SJCRH30 (cell line): Measurements from ENCODE around the gene CAMSAP1. TPM values are rescaled to one million over a fixed set of nuclear protein-coding genes. Genes with fewer than 3 reads are reported as not detected.
"Not testable (repeated sequence)": the region's sequence is repeated elsewhere in the genome, so short reads cannot be mapped to it uniquely, and the experiment has no call there.

Experiments used
- DNase-seq, 2 experiments: peaks; one replicate each; pipeline ENCODE4 v3.0.0-alpha.2; 2015 to 2020
- H3K27ac ChIP-seq: fragments of 250-450 bp; sonication (Bioruptor Pico); 2 replicates; pipeline ENCODE4 v1.5.1; 2020; ENCODE audit warnings: mild to moderate bottlenecking, moderate library complexity
- H3K27me3 ChIP-seq: fragments of 250-450 bp; sonication (Bioruptor Pico); 2 replicates; pipeline ENCODE4 v1.5.1; 2020; ENCODE audit warnings: mild to moderate bottlenecking, moderate library complexity
- H3K36me3 ChIP-seq: fragments of 250-450 bp; sonication (Bioruptor Pico); 2 replicates; pipeline ENCODE4 v1.5.1; 2020; ENCODE audit warnings: mild to moderate bottlenecking, moderate library complexity
- H3K4me1 ChIP-seq: fragments of 250-450 bp; sonication (Bioruptor Pico); 2 replicates; pipeline ENCODE4 v1.5.1; 2020; ENCODE audit warnings: mild to moderate bottlenecking, moderate library complexity
- H3K4me3 ChIP-seq: fragments of 250-450 bp; sonication (Bioruptor Pico); 2 replicates; pipeline ENCODE4 v1.5.1; 2020; ENCODE audit warnings: mild to moderate bottlenecking, moderate library complexity
- H3K9me3 ChIP-seq: fragments of 250-450 bp; sonication (Bioruptor Pico); replicated peaks from 2 replicates; pipeline ENCODE4 v1.5.1; 2020; ENCODE audit warnings: mild to moderate bottlenecking, moderate library complexity
- total RNA-seq: library from RNA; depleted of rRNA; stranded (reverse); fragments of >200 nt; shearing (Covaris generic); gene quantifications from 2 replicates; pipeline ENCODE4 v1.2.3, GENCODE V29; 2014

The CAMSAP1 gene
- total RNA-seq, 1 experiment from 2014 or later: 42.3 TPM

DNA sequence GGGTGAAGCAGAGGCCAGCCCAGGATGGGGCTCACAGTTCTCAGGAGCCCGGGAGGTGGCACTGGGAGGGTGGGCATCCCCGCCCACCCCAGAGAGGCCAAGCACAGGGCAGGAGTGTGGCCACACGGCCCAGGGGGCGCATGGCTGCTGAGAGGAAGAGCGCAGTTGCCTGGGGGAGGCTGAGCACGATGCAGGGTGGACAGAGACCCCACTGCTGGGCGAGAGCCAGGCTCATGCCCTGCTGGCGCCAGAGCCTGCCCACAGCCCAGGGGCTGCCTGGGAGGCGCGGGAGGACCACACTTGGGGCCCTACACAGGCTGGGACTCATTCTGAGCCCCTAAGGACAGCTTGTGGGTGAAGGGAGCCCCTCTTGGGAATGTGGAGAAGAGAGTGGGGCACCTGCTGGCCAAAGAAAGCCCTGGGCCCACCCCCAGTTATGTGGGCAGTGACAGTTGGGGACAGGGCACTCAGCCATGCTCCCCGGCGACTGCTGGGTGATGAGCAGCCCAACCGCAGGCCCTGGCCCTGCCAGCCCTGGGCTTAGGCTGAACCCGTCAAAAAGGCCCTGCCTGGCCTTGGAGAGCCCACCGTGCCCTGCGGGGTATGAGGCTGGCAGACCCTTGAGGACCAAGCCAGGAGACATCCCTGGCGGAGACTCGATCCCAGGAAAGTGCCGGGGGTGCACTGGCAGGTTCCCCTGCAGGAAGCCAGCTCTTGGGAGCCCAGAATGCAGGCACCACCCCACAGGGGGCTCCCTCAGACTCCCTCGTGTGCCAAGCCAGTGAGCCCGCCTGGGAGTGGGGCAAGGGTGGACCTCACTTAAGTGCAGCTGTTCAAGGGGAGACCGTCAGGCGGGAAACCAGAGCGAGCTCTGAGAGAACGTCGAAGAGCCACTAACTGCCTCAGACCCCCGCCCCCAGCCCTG is 21.6 kb upstream of the CAMSAP1 start:
- H3K27me3 ChIP-seq: no peaks in the 10 kb centered on the region
- H3K9me3 ChIP-seq: no peaks in the 10 kb centered on the region
- H3K27ac ChIP-seq: no peak overlapping the region
- H3K4me1 ChIP-seq: no peaks in the 10 kb centered on the region
- no peak overlapping the region for H3K4me3 ChIP-seq
- DNase-seq: no peak
- peaks cover 30% of the 10 kb centered on the region for H3K36me3 ChIP-seq

DNA sequence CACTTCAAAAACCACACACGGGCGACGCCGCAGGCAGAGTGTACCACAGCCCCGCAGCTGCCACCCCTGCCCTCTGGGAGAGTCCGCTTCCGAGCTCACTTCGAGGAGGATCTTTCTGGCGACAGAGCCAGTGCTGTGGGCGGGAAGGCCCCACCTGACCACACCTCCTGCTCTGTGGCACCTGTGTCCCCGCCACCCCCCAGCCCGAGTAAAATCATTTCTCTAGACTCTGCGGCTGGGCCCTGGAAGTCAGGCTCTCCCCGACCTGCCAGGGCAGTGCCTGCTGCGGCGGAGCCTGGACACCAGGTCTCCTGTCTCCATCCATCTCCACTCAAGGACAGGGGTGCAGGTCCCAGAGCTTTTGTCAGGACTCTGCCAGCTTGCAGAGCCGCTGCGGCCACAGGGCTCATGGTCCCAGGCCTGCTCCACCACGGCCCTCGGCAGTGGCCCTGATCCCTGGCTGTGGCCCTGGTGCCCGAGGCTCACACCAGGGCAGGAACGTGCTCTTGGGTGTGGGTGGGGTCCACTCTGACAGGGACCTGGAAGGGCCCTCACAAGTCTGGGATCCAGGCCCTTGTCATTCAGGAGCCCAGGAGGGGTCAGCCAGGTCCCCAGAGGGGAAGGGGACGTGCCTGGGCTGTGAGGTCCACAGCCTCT is 20.9 kb upstream of the CAMSAP1 start:
- H3K27me3 ChIP-seq: no peaks in the 10 kb centered on the region

DNA sequence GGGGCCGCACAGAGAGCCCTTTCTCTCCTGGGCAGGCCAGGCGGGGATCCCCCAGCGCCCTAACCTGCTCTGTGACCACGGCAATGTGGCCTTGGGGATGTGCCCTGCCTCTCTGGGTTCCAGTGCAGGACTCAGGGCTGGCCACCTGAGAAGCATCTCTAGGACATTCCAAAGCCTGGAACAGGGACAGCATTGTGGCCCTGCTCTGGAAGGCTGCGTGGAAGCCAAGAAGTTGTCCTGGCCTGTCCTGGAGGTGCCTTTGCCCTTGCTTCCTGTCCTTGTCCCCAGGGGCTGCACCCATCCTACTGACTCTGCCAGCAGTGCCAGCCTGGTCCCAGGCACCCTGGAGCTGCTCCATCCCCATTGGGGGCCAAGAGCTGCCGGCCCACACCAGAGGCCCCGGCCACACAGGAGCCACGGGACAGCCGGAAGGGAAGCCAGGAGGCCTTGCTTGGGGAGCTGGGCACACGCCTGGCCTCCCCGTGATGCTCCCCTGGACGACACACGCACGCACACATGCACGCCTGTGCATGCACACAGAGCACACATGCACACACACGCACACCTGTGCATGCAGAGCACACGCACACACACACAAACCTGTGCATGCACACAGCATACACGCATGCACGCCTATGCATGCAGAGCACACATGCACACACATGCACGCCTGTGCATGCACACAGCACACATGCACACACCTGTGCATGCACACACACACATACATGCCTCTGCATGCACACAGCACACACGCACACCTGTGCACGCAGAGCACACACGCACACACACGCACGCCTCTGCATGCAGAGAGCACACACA is 20.1 kb upstream of the CAMSAP1 start:
- no peak overlapping the region for H3K27ac ChIP-seq
- no peaks in the 10 kb centered on the region for H3K27me3 ChIP-seq
- no peak overlapping the region for H3K4me3 ChIP-seq
- H3K4me1 ChIP-seq: no peaks in the 10 kb centered on the region
- no peaks in the 10 kb centered on the region for H3K9me3 ChIP-seq
- H3K36me3 ChIP-seq: peaks cover 14% of the 10 kb centered on the region
- no peak for DNase-seq

More for the DNA sequence above, 20.9 kb upstream of the CAMSAP1 start:
- H3K4me3 ChIP-seq: no peak overlapping the region
- peaks cover 22% of the 10 kb centered on the region for H3K36me3 ChIP-seq
- no peaks in the 10 kb centered on the region for H3K4me1 ChIP-seq
- no peak for DNase-seq
- no peaks in the 10 kb centered on the region for H3K9me3 ChIP-seq
- H3K27ac ChIP-seq: no peak overlapping the region

DNA sequence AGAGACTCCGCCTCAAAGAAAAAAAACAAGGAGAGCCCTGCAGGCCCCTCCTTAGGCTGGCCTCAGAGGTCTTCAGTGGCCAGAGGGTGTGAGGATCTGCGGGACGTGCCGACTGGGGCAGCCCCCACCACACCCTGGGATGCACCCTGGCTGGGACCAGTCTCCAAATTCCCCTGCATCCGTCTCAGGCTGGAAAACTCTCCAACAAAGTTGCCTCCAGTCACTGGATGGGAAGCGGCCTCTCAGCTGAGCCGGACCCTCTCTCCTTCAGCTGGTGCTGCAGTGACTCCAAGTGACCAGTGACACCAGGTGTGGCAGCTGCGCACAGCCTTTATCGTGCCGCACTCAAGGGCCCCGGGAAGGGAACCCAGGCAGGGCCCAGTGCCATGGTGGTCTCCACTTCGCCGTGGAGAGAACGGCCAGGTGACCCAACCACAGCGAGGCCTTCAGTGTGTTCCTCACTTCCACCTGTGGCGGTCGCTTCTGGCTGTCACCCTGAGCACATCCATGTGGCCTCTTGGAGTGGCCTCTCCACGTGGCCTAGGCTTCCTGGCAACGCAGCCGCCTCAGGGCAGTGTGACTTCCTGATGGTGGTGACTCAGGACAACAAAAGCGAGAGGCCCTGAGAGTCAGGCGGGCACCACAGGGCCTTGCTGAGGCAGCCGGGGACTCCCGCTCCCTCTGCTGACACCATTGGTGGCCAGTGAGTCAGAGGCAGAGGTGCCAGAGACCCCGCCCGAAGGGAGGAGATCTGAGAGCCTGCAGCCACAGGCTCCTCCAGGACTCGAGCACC is 19.3 kb upstream of the CAMSAP1 start:
- no peaks in the 10 kb centered on the region for H3K9me3 ChIP-seq
- no peak for DNase-seq
- no peak overlapping the region for H3K4me3 ChIP-seq

DNA sequence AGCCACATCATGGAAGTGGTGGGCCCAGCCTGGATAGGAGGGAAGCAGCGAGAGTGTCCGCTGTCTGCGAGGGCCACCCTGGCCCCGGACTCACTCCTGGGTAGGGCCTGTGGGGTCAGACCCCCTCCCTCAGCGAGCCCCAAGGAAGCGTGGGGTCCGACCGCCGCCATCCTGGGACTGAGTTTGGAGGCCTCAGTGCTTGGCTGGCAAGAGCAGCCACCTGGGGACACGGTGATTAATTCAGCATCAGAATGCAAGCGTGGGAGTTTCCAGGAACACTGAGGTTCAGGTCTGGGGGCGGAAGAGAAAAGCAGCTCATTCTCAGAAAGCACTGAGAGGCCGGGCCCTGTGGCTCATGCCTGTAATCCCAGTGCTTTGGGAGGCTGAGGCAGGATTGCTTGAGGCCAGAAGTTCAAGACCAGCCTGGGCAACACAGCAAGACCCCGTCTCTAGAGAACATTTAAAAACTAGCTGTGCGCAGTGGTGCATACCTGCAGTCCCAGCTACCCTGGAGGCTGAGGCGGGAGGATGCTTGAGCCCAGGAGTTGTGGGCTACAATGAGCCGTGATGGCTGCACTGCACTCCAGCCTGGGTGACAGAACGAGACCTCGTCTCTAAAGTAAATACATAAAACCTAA is 18.3 kb upstream of the CAMSAP1 start:
- Histone ChIP-seq H3K9me3 (no peaks in the 10 kb centered on the region), H3K27me3 (no peaks in the 10 kb centered on the region), H3K4me1 (no peaks in the 10 kb centered on the region), H3K36me3 (0 out of 2 replicates have a peak, but pooled peaks cover 4% of the 10 kb centered on the region), H3K27ac (no peak overlapping the region), H3K4me3 (no peak overlapping the region)
- DNase-seq: no peak

More for the DNA sequence above, 19.3 kb upstream of the CAMSAP1 start:
- no peak overlapping the region for H3K27ac ChIP-seq
- H3K27me3 ChIP-seq: no peaks in the 10 kb centered on the region
- H3K4me1 ChIP-seq: no peaks in the 10 kb centered on the region
- peaks cover 11% of the 10 kb centered on the region; the same call in 1 of the 2 replicates for H3K36me3 ChIP-seq

DNA sequence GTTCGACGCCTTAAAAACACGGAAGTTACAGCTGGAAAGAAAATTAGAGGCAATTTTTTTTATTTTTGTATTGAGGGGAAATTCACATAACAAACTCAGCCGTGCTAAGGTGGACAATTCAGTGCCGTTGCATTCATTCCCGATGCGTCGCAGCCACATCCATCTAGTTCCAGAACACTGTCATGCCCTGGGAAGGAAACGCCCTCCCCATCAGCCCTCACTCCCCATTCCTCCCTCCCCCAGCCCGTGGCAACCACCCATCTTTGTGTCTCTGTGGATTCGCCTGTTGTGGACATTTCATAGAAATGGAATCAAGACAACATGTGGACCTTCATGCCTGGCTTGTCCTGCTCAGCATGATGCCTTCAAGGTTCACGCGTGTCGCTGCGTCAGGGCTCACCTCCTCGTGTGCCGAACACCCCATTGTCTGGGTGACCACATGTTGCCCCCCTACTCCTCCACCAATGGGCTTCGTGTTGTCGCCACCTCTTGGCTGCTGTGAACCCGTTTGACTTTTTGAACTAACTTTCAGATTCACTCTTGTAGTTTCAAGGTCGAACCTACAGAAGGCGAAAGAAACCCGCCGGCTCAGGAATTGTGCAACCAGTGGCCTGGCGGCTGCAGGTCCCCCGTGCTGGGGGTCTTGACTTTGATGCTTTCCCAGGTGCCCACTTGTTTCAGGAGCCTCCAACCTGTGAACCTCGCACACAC is 17.4 kb upstream of the CAMSAP1 start:
- Histone ChIP-seq H3K4me3 (no peak overlapping the region), H3K4me1 (no peaks in the 10 kb centered on the region), H3K9me3 (no peaks in the 10 kb centered on the region), H3K27ac (no peak overlapping the region), H3K36me3 (0 out of 2 replicates have a peak, but pooled peaks cover 4% of the 10 kb centered on the region), H3K27me3 (no peaks in the 10 kb centered on the region)
- no peak for DNase-seq

DNA sequence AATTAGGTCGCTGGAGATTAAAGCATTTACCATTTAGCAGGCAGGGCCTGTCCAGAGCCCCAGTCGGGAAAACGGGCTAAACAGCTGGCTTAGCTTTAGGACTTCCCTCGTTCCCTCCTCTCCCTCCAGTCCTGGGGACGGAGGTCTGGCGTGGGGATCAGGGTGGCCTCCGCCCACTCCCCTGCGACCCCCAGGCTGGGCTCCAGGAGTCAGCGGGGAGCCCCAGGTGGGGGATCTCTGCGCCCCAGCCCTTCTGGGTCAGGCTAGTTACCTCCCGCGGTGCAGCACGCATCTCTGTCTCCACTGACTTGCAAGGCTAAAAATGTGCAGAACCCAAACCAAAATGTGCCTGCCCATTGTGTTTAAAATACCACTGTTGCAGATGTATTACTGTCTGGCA is 16.2 kb upstream of the CAMSAP1 start:
- no peak for DNase-seq
- H3K9me3 ChIP-seq: no peaks in the 10 kb centered on the region

DNA sequence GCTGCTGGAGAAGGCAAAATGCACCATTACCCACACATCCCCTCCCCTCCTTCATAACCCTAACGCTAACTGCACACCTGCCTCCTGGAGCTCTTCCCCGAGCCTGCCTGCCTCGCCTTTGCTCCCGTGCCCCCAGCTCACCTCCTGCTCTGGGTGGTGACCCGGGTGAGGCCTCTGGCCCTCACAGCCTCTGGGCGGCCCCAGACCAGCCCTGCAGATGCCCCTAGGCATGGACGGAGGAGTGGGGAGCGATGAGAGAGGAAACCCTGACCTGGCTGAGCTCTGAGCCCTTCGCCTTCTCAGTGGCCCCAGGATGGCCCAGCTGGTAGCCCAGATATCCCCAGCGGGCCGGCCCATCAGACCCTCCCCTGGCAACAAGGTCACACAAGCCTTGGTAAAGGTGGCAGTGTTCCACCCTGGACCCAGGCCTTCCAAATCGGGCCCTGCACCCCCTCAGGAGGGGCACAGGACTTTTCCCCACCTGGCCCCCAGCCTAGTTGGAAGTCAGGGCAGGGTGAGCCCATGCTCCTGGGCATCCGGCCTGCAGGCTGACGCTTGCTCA is 14.5 kb upstream of the CAMSAP1 start:
- Histone ChIP-seq H3K9me3 (peaks cover 11% of the 10 kb centered on the region), H3K27ac (no peak overlapping the region), H3K27me3 (no peaks in the 10 kb centered on the region), H3K36me3 (0 out of 2 replicates have a peak, but pooled peaks cover 5% of the 10 kb centered on the region), H3K4me3 (no peak overlapping the region), H3K4me1 (no peaks in the 10 kb centered on the region)
- no peak for DNase-seq

More for the DNA sequence above, 16.2 kb upstream of the CAMSAP1 start:
- Histone ChIP-seq H3K4me1 (no peaks in the 10 kb centered on the region), H3K27me3 (no peaks in the 10 kb centered on the region), H3K36me3 (0 out of 2 replicates have a peak, but pooled peaks cover 4% of the 10 kb centered on the region), H3K4me3 (no peak overlapping the region), H3K27ac (no peak overlapping the region)

DNA sequence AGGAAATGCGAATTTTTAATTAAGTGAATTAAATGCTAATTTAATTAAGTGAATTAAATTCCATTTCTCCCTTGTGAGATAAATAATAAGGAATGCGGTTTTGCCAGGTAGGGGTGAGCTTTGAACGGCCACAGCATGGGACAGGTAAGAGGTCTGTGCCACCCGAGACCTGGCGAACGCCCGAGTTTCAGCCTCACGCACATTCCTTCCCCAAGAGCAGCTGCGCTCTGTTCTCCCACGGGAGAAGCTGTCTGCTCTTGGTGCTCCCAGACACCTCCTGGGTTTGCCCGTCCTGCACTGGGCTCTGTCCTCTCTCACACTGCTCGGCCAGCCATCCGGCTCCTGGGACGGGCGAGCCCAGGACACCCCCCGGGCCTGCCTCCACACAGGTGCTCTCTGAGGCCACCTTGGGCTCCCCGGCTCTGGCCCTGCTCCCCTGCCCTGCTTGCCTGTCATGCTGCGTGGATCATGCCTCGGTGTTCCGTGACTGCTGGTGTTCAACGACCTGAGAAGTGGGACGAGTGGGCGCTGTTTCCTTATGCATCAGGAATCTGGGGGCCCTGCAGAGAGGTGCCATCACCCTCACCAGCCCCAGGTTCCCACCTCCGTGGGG is 13.7 kb upstream of the CAMSAP1 start:
- Histone ChIP-seq H3K27ac (no peak overlapping the region), H3K4me3 (no peak overlapping the region), H3K27me3 (no peaks in the 10 kb centered on the region), H3K36me3 (peaks cover 12% of the 10 kb centered on the region), H3K4me1 (no peaks in the 10 kb centered on the region), H3K9me3 (peaks cover 19% of the 10 kb centered on the region)
- peak in 1 of 2 experiments; percentile 35 for DNase-seq

DNA sequence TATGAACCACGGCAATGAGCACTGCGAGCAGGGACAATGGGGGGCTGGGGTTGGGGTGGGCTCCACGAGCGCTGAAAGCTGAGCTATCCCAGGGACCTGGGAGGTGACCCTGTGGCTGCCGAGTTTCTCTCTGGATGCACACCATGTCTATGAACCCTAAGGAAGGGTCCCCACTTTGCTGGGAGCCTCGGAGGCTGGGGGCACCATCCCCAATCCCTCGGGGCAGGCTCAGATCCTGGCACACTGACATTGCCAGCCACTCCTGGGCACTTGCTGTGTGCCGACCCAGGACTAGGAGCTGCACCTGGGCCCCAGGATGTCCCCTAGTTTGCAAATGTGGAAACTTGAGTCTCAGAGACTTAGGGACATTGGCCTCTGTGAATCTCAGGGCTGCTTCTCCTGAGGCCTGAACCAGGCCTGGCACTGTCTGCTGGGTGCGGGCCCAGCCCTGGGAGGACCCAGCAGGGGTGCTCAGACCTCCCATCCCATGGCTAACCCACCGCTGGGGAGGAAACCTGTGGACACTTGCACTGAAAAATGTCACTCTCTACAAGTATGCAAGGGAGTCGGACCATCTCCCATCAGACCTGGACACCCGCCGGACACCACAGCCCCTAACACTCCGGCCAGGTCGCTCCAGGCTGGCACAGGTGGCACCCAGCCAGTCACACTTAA is 13.0 kb upstream of the CAMSAP1 start:
- Histone ChIP-seq H3K27ac (no peak overlapping the region), H3K9me3 (peaks cover 25% of the 10 kb centered on the region), H3K4me3 (no peak overlapping the region), H3K4me1 (no peaks in the 10 kb centered on the region), H3K36me3 (peaks cover 17% of the 10 kb centered on the region), H3K27me3 (no peaks in the 10 kb centered on the region)
- DNase-seq: no peak

DNA sequence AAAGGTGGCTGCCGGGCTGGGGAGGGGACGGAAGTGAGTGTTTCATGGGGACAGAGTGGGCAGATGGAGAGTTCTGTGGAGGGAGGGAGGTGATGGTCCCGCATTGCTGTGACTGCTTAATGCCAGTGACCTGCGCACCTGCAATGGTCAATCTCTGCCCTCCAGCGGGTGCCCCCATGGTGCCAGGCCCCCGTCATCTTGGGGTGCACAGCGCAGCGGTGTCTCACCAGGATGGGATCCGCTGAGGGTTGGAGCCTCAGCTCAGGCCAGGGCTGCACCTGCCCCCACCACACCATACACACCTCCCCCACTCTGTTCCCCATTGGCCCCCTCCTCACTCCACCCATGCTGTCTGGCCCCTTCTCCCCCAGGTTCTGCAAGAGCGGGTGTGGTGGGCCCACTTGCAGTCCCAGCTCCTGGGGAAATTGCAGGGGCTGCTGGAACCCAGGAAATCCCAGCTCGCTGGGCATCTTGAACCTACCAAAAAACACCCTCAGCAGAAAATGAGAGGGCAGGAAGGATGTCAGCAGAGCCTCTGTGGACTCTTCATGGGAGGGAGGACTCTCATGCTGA is 12.1 kb upstream of the CAMSAP1 start:
- no peaks in the 10 kb centered on the region for H3K4me1 ChIP-seq
- peaks cover 27% of the 10 kb centered on the region for H3K36me3 ChIP-seq
- H3K9me3 ChIP-seq: peaks cover 33% of the 10 kb centered on the region
- no peak overlapping the region for H3K27ac ChIP-seq
- no peak overlapping the region for H3K4me3 ChIP-seq
- H3K27me3 ChIP-seq: no peaks in the 10 kb centered on the region
- no peak for DNase-seq

DNA sequence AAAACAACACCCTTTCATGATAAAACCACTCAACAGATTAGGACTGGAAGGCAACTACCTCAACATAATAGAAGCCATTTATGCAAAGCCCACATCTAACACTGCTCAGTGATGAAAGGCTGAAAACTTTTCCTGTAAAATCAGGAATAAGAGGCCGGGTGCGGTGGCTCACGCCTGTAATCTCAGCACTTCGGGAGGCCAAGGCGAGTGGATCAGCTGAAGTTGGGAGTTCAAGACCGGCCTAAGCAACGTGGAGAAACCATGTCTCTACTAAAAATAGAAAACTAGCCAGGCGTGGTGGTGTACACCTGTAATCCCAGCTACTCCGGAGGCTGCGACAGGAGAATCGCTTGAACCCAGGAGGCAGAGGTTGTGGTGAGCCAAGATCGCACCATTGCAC is 8.9 kb upstream of the CAMSAP1 start:
- not testable (repeated sequence) for H3K4me3 ChIP-seq, H3K27me3 ChIP-seq, H3K4me1 ChIP-seq, H3K27ac ChIP-seq, DNase-seq
- Histone ChIP-seq H3K9me3 (peaks cover 36% of the 10 kb centered on the region), H3K36me3 (peaks cover 46% of the 10 kb centered on the region)
